HEK293T (cell line): Measurements from ENCODE around the gene FOXA3.

ENCODE experiments used
- BHLHE40 ChIP-seq: fragments of 450-650 bp; IDR thresholded peaks from 2 replicates; pipeline ENCODE4 v1.6.1; 2016; ENCODE audit warnings: mild to moderate bottlenecking, moderate library complexity, borderline replicate concordance
- FOXA1 ChIP-seq: fragments of 450-650 bp; IDR thresholded peaks from 2 replicates; pipeline ENCODE4 v1.6.1; 2016; ENCODE audit warnings: mild to moderate bottlenecking
- FOXK2 ChIP-seq: fragments of 450-650 bp; IDR thresholded peaks from 2 replicates; pipeline ENCODE4 v1.6.1; 2016; ENCODE audit warnings: mild to moderate bottlenecking
- FOXM1 ChIP-seq: fragments of 450-650 bp; IDR thresholded peaks from 2 replicates; pipeline ENCODE4 v1.6.1; 2017; ENCODE audit warnings: mild to moderate bottlenecking, borderline replicate concordance
- HDGF ChIP-seq: fragments of 450-650 bp; IDR thresholded peaks from 2 replicates; pipeline ENCODE4 v1.6.1; 2017; ENCODE audit warnings: antibody characterized with exemption, borderline replicate concordance
- L3MBTL2 ChIP-seq: fragments of 450-650 bp; conservative IDR thresholded peaks from 2 replicates; pipeline ENCODE4 v1.6.1; 2016; ENCODE audit warnings: mild to moderate bottlenecking
- NFRKB ChIP-seq: fragments of 450-650 bp; IDR thresholded peaks from 2 replicates; pipeline ENCODE4 v1.6.1; 2016; ENCODE audit warnings: mild to moderate bottlenecking, moderate library complexity
- SUZ12 ChIP-seq: fragments of 450-650 bp; IDR thresholded peaks from 2 replicates; pipeline ENCODE4 v1.6.1; 2016; ENCODE audit warnings: mild to moderate bottlenecking

GRCh38 chr19:45881082-45881908 lies 17.2 kb downstream of the FOXA3 start:
- TF ChIP-seq NFRKB (no peak), BHLHE40 (no peak), FOXM1 (no peak), HDGF (no peak), FOXA1 (no peak), SUZ12 (no peak), L3MBTL2 (no peak), FOXK2 (no peak)
